ENCODE results near the gene AXIN2. TPM values are rescaled to one million over a fixed set of nuclear protein-coding genes. Genes with fewer than 3 reads are reported as not detected.
A peak's percentile ranks its signal among the peaks of the same experiment; 100 is the strongest.
"Not testable (repeated sequence)": the region's sequence is repeated elsewhere in the genome, so short reads cannot be mapped to it uniquely, and the experiment has no call there.

Gene AXIN2
- total RNA-seq, 1 donor from 2014 or later, result 1.6 TPM

GRCh38 chr17:65536573-65537342 lies 24.7 kb downstream of the AXIN2 start:
- DNase-seq (ENCODE audit: low read depth in 2 of 2), result no peak

DNA sequence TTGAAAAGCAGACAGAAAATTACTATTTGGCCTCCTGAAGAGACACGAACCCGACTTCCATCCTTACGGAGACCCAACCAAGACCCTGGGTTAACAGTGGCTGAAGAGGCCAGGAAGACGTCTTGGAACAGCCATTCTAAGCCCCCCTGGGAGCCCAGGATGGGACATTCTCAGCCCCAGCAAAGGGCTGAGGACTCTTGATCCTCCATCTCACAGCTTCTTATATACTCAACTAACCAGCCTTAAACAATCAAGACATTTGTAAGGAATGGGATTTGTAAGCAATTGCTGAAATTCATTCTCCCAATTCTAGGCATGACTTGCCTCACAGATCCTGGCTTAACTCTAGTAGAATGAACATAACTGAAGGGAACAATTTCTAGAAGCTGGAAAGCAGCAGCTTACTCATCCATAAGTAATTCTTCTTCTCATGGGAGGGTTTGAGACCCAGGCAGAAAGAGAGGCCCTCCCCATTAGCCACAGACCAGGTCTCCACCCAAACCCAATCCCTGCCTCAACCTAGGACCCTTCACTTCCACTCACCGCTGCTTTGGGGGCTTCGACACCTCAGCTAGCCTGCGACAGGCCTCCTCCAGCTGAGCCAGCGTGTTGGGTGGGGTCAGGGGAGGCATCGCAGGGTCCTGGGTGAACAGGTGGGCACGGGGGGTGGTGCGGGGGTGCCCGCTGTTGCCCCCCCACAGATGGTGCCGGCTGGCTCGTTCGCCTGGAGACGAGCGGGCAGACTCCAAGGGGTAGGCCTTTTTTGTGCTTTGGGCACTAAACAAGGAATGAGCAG lies 25.5 kb downstream of the AXIN2 start:
- DNase-seq (ENCODE audit: low read depth in 2 of 2), result no peak

- no peak for DNase-seq (ENCODE audit: low read depth in 2 of 2)
Measured at GRCh38 chr17:65533852-65534457, 27.5 kb downstream of the AXIN2 start.

DNA sequence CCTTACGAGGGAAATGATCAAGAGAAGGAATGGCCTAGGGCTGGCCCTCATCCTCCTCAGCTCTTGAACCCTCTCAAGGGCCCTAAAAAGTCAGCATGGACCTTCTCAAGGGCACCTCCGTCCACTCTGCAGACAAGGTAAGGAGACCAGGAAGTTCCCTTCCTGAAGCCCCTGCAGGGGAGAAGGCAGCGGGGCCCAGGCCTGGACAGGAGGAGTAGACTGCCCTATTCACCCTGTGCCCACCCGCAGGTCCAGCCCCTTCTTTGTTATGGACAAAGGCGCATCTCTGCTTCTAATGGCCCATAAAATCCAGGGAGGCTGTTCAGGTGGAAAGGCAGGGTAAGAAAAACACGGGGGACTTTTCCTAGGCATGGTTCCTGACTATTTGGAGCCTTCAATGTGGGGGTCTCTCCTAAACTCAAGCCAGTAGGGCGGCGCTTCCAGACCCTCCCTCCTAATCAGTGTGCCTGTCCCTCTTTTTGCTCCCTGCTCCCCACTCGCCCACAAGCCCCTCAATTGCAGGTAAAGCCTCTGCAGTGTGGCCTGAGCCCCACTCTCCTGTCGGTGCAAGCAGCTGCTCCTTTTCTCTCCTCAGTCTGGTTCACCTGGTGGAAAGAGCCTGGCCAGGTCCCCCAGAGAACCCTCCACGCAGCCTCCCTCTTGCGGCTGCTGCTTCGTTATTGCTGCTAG lies 28.2 kb downstream of the AXIN2 start:
- DNase-seq (ENCODE audit: low read depth in 2 of 2), result no peak

DNA sequence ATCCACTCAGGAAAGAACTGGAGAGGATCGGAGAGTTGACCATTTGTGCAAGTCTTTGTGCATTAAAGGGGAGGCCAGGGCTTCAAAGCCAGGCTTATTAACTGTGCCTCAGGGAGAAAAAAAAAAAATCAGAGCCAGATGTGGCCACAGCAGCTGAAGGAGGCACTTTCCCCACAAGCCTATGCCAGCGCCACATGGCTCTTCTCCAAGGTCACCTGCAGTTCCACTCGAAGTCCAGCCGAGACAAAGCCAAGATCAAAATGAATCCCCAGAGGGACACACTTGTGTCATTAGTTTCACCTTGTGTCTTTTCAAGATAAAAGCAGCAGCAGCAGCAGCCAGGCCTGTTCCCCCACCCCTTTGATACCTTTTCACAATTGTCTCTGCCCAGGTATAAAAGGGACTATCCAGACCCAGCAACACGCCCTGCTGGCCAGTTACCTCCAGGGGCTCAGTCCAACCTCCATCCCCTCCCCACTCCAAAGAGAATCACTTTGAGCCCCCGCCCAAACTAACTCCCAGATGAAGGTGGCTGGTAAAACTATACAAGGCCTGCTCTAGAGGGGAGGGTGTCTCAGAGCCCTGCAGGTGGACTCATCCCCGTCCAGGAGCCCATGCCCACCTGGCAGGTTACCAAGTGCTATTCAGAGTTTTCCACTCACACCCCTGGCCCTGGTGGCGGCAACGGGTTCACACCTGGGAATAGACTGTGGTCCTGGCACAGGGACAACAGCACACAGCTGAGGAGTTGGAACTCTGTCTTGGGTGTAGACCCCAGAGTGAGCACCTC lies 29.2 kb downstream of the AXIN2 start:
- no peak for DNase-seq (ENCODE audit: low read depth in 2 of 2)

DNA sequence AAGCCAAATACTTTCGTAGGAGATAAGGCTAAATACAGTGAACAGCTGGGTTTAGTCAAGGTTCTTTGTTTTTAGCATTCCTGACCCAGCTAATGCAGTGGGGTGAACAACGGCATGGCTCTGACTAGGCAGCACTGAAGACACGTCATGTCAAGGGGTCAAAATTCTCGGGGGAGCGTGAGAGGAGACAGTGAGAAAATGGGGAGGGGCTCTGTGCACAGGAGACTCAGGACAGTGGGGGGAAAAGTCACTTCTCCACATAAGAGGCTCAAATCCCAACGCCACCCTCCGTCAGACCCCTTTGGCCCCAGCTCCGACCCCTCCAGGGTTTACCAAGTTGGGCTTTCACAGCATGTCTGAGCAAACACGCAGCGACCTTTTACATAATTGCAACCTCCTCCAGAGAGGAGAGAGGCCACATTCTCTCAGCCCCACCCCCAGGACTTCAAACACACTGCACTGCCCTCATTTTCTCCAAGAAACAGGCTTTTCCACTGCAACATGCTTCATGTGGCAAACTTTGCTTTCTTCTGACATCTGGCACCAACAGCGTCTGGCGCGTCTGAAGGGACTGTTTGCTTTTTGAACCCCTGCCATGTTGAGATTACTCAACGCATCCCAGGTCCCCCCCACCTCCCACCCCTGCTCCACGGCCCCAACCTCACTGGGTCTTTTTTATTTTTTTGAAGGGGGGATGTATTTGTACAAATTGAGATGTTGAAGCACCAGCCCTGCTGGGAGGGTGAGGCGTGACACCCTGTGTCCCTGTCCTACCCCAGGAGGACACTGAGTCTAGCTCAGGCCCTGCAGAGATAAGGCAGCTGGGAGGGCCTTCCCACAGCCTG lies 30.0 kb downstream of the AXIN2 start:
- no peak for DNase-seq (ENCODE audit: low read depth in 2 of 2)

DNA sequence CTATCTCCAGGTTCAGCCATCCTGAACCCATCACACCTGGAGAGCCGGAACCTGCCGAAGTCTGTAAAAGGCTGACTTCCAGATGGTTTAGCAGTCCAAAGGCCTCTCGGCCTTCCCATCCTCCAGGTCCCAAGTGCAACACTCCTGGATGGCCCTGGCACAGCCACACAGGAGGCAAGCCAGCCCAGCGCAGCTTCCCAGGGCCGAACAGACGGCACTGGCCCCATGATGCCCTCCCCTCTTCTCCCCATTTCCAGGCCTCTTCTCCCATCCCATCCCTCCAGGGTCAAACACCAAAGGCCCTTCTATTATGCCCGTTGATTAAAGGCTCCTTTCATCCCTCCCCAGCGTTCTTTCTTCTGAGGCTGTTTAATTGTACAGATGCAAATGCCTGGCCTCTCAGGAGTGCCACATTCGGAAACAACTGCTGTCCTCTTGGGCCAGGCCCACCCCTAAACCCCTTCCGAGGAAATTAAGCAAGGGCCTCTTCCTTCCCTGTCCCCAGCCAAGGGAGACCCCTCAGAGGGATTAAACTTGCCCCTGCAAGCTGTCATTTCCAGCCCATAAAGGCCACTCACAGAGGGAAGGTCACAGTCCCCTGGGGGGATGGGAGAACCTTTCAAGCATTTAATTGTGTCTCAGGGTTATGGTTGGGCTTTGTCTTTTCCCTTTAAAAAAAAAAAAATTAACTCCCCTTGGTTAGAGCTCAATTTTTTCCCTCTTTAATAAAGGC lies 30.8 kb downstream of the AXIN2 start:
- DNase-seq (ENCODE audit: low read depth in 2 of 2), result no peak

DNA sequence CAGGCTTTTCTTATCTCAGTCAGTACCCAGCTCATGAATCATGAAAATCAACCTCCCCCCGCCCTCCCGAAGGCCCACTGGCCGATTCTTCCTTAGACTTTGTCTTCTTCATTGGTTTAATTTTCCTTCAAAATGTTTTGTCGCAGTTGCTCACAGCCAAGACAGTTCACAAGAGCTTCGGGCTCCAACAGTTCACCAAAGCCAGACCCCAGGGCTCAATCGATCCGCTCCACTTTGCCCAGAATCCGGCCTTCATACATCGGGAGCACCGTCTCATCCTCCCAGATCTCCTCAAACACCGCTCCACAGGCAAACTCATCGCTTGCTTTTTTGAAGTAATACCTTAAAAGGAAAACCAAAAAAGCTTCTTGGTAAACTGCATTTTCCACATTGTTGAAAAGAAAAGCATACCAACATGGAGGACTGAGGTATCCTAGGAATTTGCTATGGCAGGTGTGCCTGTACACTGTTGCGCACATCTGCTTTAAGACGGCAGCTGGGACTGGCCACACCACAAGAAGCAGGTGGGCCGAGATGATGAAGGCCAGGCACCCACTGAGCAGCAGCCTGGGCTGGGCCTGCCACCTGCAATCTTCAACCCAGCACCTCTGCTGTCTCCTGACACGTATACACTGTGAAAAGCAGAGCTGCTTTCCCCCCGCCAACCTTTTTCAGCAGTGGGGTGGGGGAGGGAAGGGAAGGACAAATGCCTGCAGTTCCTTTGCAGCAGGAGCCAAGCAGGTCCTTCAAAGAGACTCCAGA lies 31.5 kb downstream of the AXIN2 start:
- DNase-seq (ENCODE audit: low read depth in 2 of 2), result no peak

DNA sequence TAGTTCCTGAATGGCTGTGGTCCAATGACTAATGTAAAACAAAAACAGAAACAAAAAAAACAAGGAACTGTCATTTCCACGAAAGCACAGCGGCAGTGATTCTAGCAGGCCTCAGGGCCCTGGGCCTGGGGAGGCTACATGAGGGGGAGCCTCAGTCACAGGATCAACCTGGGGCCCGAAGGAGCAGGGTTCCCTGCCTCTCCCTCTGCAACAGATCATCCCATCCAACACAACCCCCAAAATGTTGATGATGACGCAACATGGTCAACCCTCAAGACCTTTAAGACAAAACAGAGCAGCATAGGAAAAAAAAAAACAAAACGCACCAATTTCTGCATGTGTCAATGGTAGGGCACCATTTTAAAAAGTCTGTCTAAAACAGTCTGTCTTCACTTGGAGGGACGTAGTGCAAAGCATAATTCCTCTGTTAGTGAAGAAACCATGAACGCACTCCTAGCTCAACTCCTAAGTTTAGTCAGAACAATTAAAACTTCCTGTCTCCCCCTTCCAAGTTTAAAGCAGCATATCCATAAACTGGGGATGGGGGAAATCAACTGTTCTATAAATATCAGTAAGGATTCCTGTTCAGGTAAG lies 32.3 kb downstream of the AXIN2 start:
- no peak for DNase-seq (ENCODE audit: low read depth in 2 of 2)

GRCh38 chr17:65527857-65528591 lies 33.4 kb downstream of the AXIN2 start:
- no peak for DNase-seq (ENCODE audit: low read depth in 2 of 2)

DNA sequence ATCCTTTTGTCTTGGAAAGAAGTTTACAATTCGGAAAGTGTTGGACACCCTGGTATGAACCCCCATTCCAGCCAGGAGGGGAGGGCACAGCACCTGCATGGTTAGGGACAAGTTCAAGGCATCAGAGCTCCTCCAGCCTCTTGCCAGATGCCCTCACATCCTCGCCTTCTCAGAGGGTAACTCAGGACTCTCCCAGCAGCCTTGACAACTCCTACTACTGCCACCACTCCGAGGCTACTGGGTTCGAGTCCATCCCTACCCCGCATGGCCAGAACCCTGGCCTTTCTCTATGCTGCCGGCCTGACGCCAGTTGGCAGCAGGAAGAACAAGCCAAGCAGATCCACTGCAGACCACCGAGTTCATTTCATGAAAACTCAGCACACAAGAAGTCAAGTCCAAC lies 34.1 kb downstream of the AXIN2 start:
- DNase-seq (ENCODE audit: low read depth in 2 of 2), result no peak

DNA sequence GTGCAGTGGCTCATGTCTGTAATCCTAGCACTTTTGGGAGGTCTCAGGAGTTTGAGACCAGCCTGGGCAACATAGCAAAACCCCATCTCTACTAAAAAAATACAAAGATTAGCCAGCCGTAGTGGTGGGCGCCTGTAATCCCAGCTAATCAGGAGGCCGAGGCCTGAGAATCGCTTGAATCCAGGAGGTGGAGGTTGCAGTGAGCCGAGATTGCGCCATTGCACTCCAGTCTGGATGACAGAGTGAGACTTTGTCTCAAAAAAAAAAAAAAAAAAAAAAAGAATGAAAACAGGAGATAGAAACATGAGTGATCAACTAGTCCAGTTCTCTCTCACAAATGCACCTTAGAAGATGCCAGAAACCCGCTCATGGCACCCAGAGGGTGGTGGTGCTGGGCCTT lies 34.6 kb downstream of the AXIN2 start:
- not testable (repeated sequence) for DNase-seq (ENCODE audit: low read depth in 2 of 2)

DNA sequence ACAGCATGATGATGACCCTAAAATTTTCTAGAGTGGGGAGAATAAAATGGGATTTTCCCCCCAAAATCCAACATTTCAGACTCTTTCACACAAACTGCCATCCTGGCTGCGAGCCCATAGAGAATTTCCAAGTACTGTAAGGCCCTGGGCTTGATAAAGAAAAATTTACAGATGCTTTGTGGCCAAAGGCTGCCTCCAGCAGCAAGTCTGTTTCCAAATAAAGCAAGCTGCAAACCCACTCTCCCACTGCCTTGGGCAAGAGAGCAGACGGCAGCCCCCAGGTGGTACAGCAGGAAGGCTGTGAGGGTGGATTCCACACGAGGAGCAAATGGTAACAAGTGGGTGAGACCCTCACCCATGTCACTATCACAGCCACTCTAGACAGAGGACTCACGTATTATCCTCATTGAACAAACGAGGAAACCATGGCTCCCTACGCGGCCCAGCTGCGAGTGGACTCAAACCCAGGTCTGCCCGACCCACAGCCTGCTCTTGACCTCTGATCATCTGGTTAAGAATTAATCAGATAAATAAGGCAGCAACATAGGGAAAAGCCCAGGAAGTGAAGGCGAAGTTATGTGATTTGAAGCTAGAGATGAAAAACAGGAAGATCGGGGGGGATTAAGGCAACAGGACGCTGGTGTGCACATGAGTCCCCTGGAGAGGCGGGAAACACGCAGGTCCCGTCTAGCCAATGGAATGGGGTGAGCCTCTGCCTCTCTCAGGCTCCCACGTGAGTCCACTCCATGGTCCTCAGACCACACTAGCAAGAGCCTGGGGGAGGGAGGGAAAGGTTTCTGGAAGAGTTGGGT lies 37.4 kb downstream of the AXIN2 start:
- DNase-seq (ENCODE audit: low read depth in 2 of 2), result peak in 1 of 2 donors; percentile 10

DNA sequence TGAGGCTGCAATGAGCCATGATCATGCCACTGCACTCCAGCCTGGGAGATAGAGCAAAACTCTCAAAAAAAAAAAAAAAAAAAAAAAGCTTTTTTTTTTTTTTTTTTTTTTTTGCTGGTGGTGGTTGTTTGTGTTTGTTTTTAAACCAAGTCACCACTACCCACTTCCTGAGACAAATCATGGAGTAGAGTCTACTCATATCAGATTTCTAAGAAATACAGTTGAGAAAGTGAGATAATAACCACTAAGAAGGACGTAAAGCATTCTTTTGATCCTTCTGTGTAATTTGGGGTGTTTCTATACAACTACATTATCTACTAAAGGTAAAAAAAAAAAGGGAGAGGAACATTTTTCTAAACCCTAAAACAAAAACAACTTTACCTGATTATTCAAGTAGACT lies 38.0 kb downstream of the AXIN2 start:
- no peak for DNase-seq (ENCODE audit: low read depth in 2 of 2)

- no peak for DNase-seq (ENCODE audit: low read depth in 2 of 2)
Measured at GRCh38 chr17:65522751-65523404, 38.6 kb downstream of the AXIN2 start.

DNA sequence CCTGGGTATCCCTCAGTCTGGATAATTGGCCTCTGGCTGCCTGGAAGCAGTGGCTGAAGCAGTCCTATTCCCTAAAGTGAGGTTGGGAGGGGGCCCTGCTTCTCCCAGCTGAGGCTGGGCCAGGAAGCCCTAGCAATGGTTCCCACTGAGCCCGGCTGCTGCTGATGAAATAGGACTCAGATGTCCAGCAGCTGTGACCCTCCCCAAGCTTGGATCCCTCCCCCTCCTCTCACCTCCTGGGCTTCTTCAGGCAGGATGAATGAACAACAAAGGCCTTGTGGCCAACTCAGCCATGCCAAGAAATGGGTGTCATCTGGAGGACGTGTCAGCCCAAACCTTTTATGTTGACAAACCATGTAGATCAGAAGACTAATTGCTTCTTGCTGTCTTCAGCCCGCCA lies 42.0 kb downstream of the AXIN2 start:
- no peak for DNase-seq (ENCODE audit: low read depth in 2 of 2)
